Ishikawa (cell line): ENCODE measurements around the gene LCT.

Experiments used
- CEBPB ChIP-seq: IDR thresholded peaks from 2 replicates; pipeline ENCODE4 v1.6.1; 2012
- CREB1 ChIP-seq: IDR thresholded peaks from 2 replicates; pipeline ENCODE4 v1.6.1; 2012; ENCODE audit warnings: low read depth
- EGR1 ChIP-seq: IDR thresholded peaks from 2 replicates; pipeline ENCODE4 v1.6.1; 2012
- EP300 ChIP-seq: IDR thresholded peaks from 2 replicates; pipeline ENCODE4 v1.6.1; 2012; ENCODE audit warnings: borderline replicate concordance
- FOXM1 ChIP-seq: IDR thresholded peaks from 2 replicates; pipeline ENCODE4 v1.6.1; 2012; ENCODE audit warnings: low read depth, borderline replicate concordance
- MAX ChIP-seq: IDR thresholded peaks from 2 replicates; pipeline ENCODE4 v1.6.1; 2012
- NFIC ChIP-seq: IDR thresholded peaks from 2 replicates; pipeline ENCODE4 v1.6.1; 2012
- RAD21 ChIP-seq: IDR thresholded peaks from 2 replicates; pipeline ENCODE4 v1.6.1; 2012; ENCODE audit warnings: low read depth
- REST ChIP-seq: IDR thresholded peaks from 2 replicates; pipeline ENCODE4 v1.6.1; 2012; ENCODE audit warnings: low read depth, mild to moderate bottlenecking
- TAF1 ChIP-seq: IDR thresholded peaks from 2 replicates; pipeline ENCODE4 v1.6.1; 2012; ENCODE audit warnings: low read depth, mild to moderate bottlenecking
- TCF12 ChIP-seq: IDR thresholded peaks from 2 replicates; pipeline ENCODE4 v1.6.1; 2012; ENCODE audit warnings: low read depth
- TEAD4 ChIP-seq: IDR thresholded peaks from 2 replicates; pipeline ENCODE4 v1.6.1; 2012
- USF1 ChIP-seq: IDR thresholded peaks from 2 replicates; pipeline ENCODE4 v1.6.1; 2012
- YY1 ChIP-seq: IDR thresholded peaks from 2 replicates; pipeline ENCODE4 v1.6.1; 2012; ENCODE audit warnings: low read depth
- ZBTB7A ChIP-seq: IDR thresholded peaks from 2 replicates; pipeline ENCODE4 v1.6.1; 2012; ENCODE audit warnings: low read depth

The LCT gene

GRCh38 chr2:135836596-135837270, at the start of gene LCT:
TSS of gene LCT (minus strand) at chr2:135837184. CDS start at chr2:135837169, 15 bp downstream.
- no peak for TF ChIP-seq TAF1
- no peak for TF ChIP-seq CEBPB
- no peak for TF ChIP-seq TEAD4
- no peak for TF ChIP-seq NFIC
- TF ChIP-seq FOXM1: no peak
- TF ChIP-seq EGR1: no peak
- no peak for TF ChIP-seq REST
- TF ChIP-seq RAD21: no peak
- no peak for TF ChIP-seq USF1
- no peak for TF ChIP-seq ZBTB7A
- TF ChIP-seq YY1: no peak
- no peak for TF ChIP-seq CREB1
- no peak for TF ChIP-seq MAX
- no peak for TF ChIP-seq EP300
- no peak for TF ChIP-seq TCF12

- TF ChIP-seq TEAD4: no peak
- no peak for TF ChIP-seq USF1
- TF ChIP-seq EGR1: no peak
- no peak for TF ChIP-seq TAF1
- TF ChIP-seq EP300: no peak
- no peak for TF ChIP-seq YY1
- no peak for TF ChIP-seq CREB1
- no peak for TF ChIP-seq RAD21
- TF ChIP-seq REST: no peak
- no peak for TF ChIP-seq CEBPB
These were observed 48.7 kb upstream of the LCT start for GRCh38 chr2:135885709-135886108.

- no peak for TF ChIP-seq YY1
- TF ChIP-seq REST: no peak
- TF ChIP-seq EP300: no peak
- no peak for TF ChIP-seq ZBTB7A
- no peak for TF ChIP-seq NFIC
- no peak for TF ChIP-seq MAX
- no peak for TF ChIP-seq CEBPB
- TF ChIP-seq TCF12: no peak
- TF ChIP-seq FOXM1: no peak
- no peak for TF ChIP-seq EGR1
- no peak for TF ChIP-seq CREB1
- no peak for TF ChIP-seq USF1
- TF ChIP-seq RAD21: no peak
These were observed 45.4 kb upstream of the LCT start for GRCh38 chr2:135882415-135882814.

- TF ChIP-seq RAD21 (no peak), CREB1 (no peak; the same call in 1 of the 2 replicates), YY1 (0 out of 2 replicates have a peak, but pooled peaks have one; percentile 31), FOXM1 (no peak), REST (no peak), EP300 (no peak; the same call in 1 of the 2 replicates), TCF12 (peak; percentile 37; the same call in 1 of the 2 replicates), NFIC (no peak), TAF1 (peak; percentile 70), CEBPB (no peak), ZBTB7A (no peak), USF1 (no peak), TEAD4 (no peak), MAX (peak; percentile 87), EGR1 (no peak)
These were observed 39.2 kb upstream of the LCT start, which contains the start of gene MCM6 for GRCh38 chr2:135876066-135876711. TSS of gene MCM6 (minus strand) at chr2:135876443. CDS start at chr2:135876365, 78 bp downstream.
